ENCODE measurements around the gene VEZF1. TPM values are rescaled to one million over a fixed set of nuclear protein-coding genes. Genes with fewer than 3 reads are reported as not detected.

The VEZF1 gene
- polyA plus RNA-seq, 4 donors = 98.0 to 120 (median 106) TPM

- no peak for DNase-seq (ENCODE audit: low read depth in 4 of 4, low spot score in 3 of 4)
These were observed 50.6 kb downstream of the VEZF1 start for GRCh38 chr17:57937492-57937891.

GRCh38 chr17:57935833-57936807 lies 51.9 kb downstream of the VEZF1 start:
- DNase-seq (ENCODE audit: low read depth in 4 of 4, low spot score in 3 of 4) = no peak

- no peak for DNase-seq (ENCODE audit: low read depth in 4 of 4, low spot score in 3 of 4)
These were observed 56.4 kb downstream of the VEZF1 start for GRCh38 chr17:57931488-57932137.

GRCh38 chr17:57930239-57930638 lies 57.8 kb downstream of the VEZF1 start:
- no peak for DNase-seq (ENCODE audit: low read depth in 4 of 4, low spot score in 3 of 4)

GRCh38 chr17:57929386-57929785 lies 58.7 kb downstream of the VEZF1 start:
- DNase-seq (ENCODE audit: low read depth in 4 of 4, low spot score in 3 of 4) = no peak

- no peak for DNase-seq (ENCODE audit: low read depth in 4 of 4, low spot score in 3 of 4)
These were observed 59.1 kb downstream of the VEZF1 start for GRCh38 chr17:57928928-57929327.

- no peak for DNase-seq (ENCODE audit: low read depth in 4 of 4, low spot score in 3 of 4)
These were observed 60.9 kb downstream of the VEZF1 start for GRCh38 chr17:57927048-57927723.

GRCh38 chr17:57926723-57927047 lies 61.4 kb downstream of the VEZF1 start:
- no peak for DNase-seq (ENCODE audit: low read depth in 4 of 4, low spot score in 3 of 4)

- no peak for DNase-seq (ENCODE audit: low read depth in 4 of 4, low spot score in 3 of 4)
These were observed 62.6 kb downstream of the VEZF1 start for GRCh38 chr17:57925361-57925990.

GRCh38 chr17:57924677-57925076 lies 63.4 kb downstream of the VEZF1 start:
- no peak for DNase-seq (ENCODE audit: low read depth in 4 of 4, low spot score in 3 of 4)

Other genes with a start within 250 kb of the VEZF1 start
- not detected for gene CCDC182, start 243.0 kb downstream of the VEZF1 start, polyA plus RNA-seq (ENCODE audit: insufficient read length in 4 of 4)
- gene MRPS23, start 138.2 kb downstream of the VEZF1 start, polyA plus RNA-seq (ENCODE audit: insufficient read length in 4 of 4) = 10 to 100 TPM; 45.8 to 62.8 (median 60.7) TPM
- 10 to 100 TPM; 44.5 to 74.3 (median 50.4) TPM for gene CUEDC1, start 32.8 kb downstream of the VEZF1 start, polyA plus RNA-seq (ENCODE audit: insufficient read length in 4 of 4)
- 100 to 1,000 TPM; 252 to 383 (median 352) TPM for gene SRSF1, start 19.0 kb upstream of the VEZF1 start, polyA plus RNA-seq (ENCODE audit: insufficient read length in 4 of 4)
- gene DYNLL2, start 95.2 kb upstream of the VEZF1 start, polyA plus RNA-seq (ENCODE audit: insufficient read length in 4 of 4) = 10 to 100 TPM; 58.6 to 85.3 (median 76.1) TPM
- gene OR4D1, start 160.1 kb upstream of the VEZF1 start, polyA plus RNA-seq (ENCODE audit: insufficient read length in 4 of 4) = under 1 TPM in 1 of 4 donors, not detected in 3; 0.04 TPM
- not detected for gene OR4D2, start 178.7 kb upstream of the VEZF1 start, polyA plus RNA-seq (ENCODE audit: insufficient read length in 4 of 4)
- 1 to 10 TPM in 1 of 4 donors, under 1 TPM in 3; 0.37 to 1.8 (median 0.59) TPM for gene EPX, start 204.5 kb upstream of the VEZF1 start, polyA plus RNA-seq (ENCODE audit: insufficient read length in 4 of 4)
- 10 to 100 TPM; 27.7 to 56.0 (median 43.1) TPM for gene MKS1, start 231.0 kb upstream of the VEZF1 start, polyA plus RNA-seq (ENCODE audit: insufficient read length in 4 of 4)